ENCODE data around the gene INSL3. TPM values are rescaled to one million over a fixed set of nuclear protein-coding genes. Genes with fewer than 3 reads are reported as not detected.

Gene INSL3, protein sequence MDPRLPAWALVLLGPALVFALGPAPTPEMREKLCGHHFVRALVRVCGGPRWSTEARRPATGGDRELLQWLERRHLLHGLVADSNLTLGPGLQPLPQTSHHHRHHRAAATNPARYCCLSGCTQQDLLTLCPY
- total RNA-seq, result not detected in 2 replicates

DNA sequence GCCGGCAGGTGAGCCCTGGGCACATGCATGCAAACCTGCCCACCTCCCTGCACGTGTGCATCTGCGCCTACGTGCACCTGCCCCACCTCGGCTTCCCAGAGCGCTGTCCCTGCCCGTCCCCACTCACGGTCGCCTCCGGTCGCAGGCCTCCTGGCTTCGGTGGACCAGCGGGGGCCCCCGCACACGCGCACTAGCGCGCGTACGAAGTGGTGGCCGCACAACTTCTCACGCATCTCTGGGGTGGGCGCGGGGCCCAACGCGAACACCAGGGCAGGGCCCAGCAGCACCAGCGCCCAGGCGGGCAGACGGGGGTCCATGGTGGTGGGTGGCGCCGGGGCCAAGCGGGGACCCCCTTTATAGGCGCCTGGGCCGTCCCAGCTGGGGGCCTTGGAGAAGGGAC lies at the start of gene INSL3:
TSS of gene INSL3 (minus strand) at position 330 of the 400 bp plus-strand sequence. CDS start at position 317, 13 bp downstream.

DNA sequence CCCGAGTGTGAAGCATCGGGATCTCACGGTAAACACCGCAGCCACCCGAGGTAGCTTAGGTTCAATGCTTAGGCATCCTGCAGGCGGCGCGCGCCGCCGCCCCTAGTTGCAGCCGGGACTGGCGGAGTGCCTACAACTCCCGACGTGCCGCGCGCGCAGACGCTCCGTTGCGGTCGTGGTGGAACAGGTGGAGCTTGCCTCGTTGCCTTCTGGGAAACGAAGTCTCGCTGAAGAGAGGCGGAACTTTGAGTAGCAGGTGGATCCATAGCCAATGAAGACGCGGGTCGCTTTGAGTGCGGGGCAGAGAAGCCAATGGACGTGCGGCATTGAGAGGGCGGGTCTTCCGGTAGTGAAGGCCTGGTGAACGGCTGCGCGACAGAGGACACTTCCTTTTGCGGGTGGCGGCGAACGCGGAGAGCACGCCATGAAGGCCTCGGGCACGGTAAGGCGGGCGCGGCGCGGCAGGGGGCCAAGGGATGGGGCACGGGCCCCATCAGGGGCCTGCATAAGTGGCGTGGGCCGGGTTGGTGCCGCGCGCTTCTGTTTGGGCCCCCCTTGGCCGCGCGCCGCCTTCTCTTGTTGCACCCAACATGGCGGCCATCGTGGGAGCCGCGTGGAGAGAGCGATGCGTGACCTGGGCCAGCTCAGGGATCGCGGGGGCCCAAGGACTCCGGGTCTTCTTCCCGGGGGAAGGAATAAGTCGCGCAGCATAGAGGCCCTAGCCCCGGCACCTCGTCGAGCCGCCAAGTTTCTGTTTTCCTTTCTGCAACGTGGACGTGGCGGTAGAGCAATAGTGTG lies 38.4 kb upstream of the INSL3 start, which contains the start of gene RPL18A:
TSS of gene RPL18A (plus strand) at position 378 of the 798 bp plus-strand sequence. CDS start at position 425, 47 bp downstream.

DNA sequence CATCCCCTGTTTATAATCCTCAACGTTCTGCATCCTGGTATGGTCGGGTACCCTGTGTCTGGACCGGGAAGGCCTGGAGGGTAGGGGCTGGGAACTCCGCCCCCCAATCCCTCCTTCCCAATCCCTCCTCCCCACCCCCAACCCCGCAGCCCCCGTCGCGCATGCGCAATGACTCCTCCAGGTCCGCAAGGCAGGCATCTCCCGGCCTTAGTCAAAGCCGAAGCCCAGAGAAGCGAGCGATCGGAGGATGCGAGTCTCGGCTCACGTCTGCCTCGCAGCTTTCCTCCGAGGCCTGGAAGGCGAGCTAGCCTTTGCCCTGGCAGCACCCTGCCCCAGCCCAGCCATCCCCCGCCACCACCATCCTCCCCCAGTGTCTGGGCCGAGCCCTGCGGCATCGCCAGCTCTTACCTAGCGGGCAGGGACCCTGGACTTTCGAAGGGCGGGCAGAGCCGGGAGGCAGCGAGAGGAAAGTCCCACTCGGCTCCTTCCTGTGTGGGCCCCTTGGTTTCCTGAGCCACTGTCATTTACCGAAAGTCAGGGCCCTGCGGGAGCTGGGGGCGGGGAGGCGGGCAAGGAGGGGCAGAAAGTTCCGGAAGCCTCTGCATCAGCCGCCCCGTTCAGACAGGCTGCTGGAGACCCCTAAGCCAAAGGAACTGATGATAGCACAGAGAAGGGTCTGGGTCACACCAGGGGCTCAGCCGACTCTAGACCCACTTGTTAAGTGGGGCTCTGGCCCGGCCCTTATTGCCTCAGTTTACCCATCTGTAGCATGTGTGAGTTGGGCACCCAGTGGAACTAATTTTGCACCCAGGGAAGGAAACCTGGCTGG lies 26.4 kb upstream of the INSL3 start, which contains the start of gene JAK3:
TSS of gene JAK3 (minus strand) at position 445 of the 829 bp plus-strand sequence. CDS start 3,565 bp downstream, outside the sequence.

DNA sequence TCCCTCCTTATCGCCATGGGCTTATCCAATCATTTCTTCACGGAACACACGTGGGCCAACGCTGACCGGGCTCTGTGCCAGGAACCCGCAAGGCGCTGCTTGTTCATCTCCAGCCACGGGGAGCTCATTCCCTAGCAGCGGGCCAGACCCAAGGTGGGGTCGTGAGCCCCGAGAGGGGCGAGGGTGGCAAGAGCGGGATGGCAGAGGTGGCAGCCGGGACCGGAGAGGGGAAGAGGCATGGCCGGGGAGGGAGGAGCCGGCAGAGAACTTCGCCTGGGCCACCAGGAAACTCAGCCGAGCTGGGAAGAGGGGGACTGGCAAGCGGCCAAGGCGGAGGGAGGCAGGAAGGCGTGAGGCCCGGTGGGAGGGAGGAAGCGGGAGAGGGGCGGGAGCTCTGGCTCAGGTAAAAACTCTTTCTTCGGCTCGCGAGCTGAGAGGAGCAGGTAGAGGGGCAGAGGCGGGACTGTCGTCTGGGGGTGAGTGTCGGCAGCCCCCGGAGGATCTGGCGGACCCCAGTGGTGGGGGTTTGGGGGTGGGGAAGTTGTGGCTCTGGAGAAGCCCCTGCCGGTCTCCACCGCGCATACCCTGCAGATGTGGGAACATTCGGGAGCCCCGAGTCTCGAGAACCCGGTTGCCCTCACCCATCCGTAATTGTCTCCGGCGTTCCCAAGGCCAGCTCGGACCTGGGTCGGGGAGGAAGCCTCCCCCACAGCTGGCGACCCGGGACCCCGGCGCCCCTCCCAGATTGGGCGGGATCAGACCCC lies 26.4 kb downstream of the INSL3 start, which contains the start of gene B3GNT3:
TSS of gene B3GNT3 (plus strand) at position 408 of the 764 bp plus-strand sequence. CDS start 12,670 bp downstream, outside the sequence.

Other genes starting within 250 kb of the INSL3 start
- 1.3 and 3.9 TPM in 2 replicates for gene UNC13A, start 133.2 kb downstream of the INSL3 start, total RNA-seq
- 24.0 and 27.0 TPM in 2 replicates for gene MAP1S, start 102.0 kb downstream of the INSL3 start, total RNA-seq
- 0.56 and 0.58 TPM in 2 replicates for gene FCHO1, start 70.0 kb downstream of the INSL3 start, total RNA-seq
- not detected in 2 replicates for gene B3GNT3, start 26.4 kb downstream of the INSL3 start, total RNA-seq
- gene JAK3, start 26.5 kb upstream of the INSL3 start, total RNA-seq, result 3.1 and 3.9 TPM in 2 replicates
- 1,052 and 1,128 TPM in 2 replicates for gene RPL18A, start 38.4 kb upstream of the INSL3 start, total RNA-seq
- not detected in 2 replicates for gene SLC5A5, start 50.4 kb upstream of the INSL3 start, total RNA-seq
- gene CCDC124, start 111.5 kb upstream of the INSL3 start, total RNA-seq, result 16.1 and 62.1 TPM in 2 replicates
- under 0.01 TPM in 1 of 2 replicates, not detected in the other for gene KCNN1, start 145.6 kb upstream of the INSL3 start, total RNA-seq
- 12.3 and 19.4 TPM in 2 replicates for gene ARRDC2, start 186.7 kb upstream of the INSL3 start, total RNA-seq